A673 (cell line): Measurements from ENCODE around the gene TLE2.

Source experiments
- CTCF ChIP-seq: fragments of 300-800, 200-600 bp; sonication (generic); conservative IDR thresholded peaks from 2 replicates; pipeline ENCODE4 v1.5.1; 2017; ENCODE audit warnings: low read depth, mild to moderate bottlenecking, antibody characterized with exemption, low read length, moderate library complexity, mixed read lengths
- EZH2 ChIP-seq: fragments of 200-600 bp; sonication (generic); IDR thresholded peaks from 2 replicates; pipeline ENCODE4 v1.6.1; 2017; ENCODE audit warnings: borderline replicate concordance, low read depth, mild to moderate bottlenecking, mixed read lengths, antibody characterized with exemption, low read length; ENCODE audit not compliant: poor library complexity, severe bottlenecking

GRCh38 chr19:3038214-3038613 is 9.1 kb upstream of the TLE2 start:
- TF ChIP-seq CTCF, result no peak
- TF ChIP-seq EZH2, result no peak
